ENCODE data around the gene NDEL1.

The NDEL1 gene

DNA sequence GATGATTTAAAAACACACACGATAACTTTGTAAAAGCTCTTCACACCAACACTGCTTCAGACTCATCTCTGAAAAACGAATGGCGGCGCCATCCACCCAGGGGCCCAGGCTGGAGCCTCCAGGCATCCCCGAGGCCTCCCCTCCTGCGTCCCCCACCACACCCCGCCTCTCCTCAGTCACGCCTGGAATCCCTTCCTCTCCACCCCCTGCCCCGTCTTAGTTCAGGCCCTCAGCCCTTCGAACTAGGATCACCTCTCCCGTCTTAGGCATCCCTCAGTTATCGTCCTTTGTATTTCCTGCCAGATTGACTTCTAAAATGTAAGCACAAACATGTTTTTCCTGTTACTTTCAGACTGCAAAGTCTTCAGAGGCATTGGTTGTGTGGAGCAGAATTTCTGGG is 58.3 kb downstream of the NDEL1 start:
- TF ChIP-seq, protein P1, sequence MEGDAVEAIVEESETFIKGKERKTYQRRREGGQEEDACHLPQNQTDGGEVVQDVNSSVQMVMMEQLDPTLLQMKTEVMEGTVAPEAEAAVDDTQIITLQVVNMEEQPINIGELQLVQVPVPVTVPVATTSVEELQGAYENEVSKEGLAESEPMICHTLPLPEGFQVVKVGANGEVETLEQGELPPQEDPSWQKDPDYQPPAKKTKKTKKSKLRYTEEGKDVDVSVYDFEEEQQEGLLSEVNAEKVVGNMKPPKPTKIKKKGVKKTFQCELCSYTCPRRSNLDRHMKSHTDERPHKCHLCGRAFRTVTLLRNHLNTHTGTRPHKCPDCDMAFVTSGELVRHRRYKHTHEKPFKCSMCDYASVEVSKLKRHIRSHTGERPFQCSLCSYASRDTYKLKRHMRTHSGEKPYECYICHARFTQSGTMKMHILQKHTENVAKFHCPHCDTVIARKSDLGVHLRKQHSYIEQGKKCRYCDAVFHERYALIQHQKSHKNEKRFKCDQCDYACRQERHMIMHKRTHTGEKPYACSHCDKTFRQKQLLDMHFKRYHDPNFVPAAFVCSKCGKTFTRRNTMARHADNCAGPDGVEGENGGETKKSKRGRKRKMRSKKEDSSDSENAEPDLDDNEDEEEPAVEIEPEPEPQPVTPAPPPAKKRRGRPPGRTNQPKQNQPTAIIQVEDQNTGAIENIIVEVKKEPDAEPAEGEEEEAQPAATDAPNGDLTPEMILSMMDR (IDR thresholded peaks at IDR 0.05): no peak

DNA sequence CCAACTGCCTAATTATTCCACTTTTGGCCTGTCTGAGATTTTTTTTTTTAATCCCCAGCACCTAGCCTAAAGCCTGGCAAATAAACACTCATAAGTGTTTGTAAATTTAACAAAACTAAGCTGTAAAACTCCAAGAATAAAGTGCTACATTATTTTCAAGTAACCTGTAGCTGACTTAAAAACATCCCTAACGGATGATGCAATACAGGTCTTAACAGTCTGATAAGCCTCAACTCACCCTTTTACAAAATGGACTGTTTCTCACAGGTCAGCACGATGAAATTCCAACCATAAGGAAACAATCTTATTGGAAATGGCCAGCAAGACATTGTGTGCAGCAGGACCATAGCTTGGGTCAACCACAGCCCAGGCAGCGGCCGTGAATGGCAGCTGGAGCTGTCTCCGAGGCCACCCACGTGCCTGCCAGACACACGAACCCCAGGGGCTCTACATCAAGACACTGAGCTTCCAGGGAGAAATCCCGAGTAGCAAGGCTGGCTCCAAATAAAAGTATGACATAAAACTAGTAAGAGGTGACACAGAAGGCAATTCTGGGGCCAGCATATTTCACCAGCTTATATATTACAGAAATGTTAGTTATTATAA is 58.9 kb downstream of the NDEL1 start:
- TF ChIP-seq, protein P1 (IDR thresholded peaks at IDR 0.05): no peak

DNA sequence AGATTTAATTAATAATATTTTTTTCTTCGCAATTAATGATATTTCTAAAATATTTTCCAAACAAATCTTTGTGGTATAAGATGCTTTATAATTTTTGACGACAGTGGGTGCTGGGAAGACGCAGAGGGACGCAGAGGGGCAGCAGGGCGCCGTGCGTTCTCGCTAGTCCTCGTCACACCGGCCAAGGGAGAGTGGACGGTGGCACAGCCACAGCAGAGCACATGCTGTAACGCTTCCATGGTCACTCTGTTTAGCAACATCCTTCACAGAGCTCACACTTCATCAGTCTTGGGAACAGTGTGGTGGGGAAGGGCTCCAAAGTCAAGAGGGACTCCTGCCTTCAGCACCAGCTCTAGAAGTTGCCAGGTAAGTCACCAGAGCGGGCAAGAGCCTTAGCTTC is 60.4 kb downstream of the NDEL1 start:
- TF ChIP-seq, protein P1 (IDR thresholded peaks at IDR 0.05): no peak

DNA sequence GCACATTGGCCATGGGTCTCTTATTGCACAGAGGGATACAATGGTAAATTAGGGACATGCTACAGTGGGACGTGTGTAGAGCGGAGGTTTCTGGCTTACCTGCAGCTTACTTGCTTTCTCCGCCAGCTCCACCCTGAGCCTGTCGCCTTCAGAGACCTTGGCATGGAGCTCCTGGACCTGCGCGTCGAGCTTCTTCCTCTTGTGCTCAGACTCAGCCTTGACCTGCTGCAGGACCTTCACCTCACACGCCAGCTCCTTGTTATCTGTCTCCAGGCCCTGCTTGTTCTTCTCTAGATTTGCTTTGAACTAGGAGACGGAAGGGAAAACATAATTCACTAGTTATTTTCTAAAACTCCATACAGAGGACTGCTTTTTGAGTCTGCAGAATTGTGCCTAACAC is 63.5 kb downstream of the NDEL1 start:
- TF ChIP-seq, protein P1 (IDR thresholded peaks at IDR 0.05): no peak

DNA sequence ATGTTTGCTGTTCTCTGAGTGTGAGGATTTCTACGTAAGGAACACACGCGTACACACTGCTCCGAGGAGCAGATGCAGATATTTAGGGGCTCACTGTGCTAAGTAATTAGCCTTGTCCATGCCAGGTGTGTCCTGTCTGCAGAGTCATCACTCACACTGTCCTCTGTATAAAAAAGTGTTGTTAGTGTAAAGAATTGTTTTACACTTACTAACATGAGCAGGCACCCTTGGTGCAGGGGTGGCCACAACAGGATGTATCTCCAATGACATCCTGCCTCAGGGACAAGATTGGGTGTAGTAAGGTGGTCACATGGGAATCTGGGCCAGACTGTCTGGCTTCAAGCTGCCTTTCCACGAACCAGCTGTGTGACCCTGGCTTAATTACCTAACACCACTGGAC is 63.9 kb downstream of the NDEL1 start:
- TF ChIP-seq, protein P1 (IDR thresholded peaks at IDR 0.05): no peak

DNA sequence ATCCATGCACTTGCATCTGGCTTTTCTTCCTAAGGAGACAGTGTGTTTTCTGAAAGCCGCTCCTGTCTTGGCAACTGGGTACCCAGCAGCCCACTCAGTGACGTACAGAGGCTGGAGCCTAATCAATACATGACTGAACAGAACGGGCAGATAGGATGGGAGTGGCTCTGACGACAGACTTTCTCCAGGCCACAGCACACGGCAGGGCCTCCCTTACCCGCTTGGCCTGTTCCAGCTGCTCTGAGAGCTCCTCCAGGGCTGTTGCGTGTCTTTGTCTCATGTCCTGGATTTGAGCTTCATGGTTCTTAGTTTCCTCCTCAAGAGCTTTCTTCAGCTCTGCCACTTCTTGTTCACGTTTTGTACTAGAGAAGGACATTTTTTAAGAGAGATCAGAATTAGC is 64.9 kb downstream of the NDEL1 start:
- TF ChIP-seq, protein P1 (IDR thresholded peaks at IDR 0.05): no peak

DNA sequence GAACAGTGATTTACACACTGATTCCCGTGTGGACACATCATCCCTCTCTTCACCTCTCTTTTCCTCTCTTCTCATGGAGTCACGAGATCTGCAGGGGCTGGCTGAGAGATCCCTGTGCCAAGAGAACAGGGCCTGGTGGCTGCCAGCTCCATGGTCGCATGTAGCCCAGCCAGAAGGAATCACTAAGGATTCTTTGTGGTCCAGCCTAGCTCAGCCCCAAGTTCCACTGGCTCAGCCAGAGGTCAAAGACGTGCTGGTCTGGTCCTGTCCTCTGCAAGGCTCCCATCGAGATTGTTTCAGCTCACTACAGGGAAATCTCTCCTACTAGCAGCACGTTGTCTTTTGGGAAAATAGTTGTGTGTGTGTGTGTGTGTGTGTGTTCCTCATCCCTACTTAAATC is 66.4 kb downstream of the NDEL1 start:
- TF ChIP-seq, protein P1 (IDR thresholded peaks at IDR 0.05): no peak

DNA sequence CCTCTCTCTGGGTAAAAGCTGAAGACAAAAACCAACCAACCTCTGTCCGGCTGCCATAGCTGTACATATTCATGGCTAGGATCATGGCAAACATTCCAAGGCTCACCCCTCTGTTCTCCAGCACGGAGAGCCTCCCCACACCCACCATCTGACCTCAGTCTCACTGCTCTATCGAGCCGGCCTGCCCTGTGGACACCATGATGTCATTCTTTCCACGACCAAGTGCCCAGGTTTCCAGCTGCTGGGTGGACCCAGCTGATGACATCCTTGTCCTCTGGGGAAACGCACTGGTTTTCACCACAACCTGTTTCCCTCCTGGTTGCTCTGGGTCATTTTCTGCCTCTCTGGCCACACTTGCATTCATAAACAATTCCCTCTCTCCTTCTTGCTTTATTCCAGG is 67.7 kb downstream of the NDEL1 start:
- TF ChIP-seq, protein P1 (IDR thresholded peaks at IDR 0.05): no peak
